Measurements from ENCODE around the gene VAV3.

VAV3 gene

GRCh38 chr1:107795441-107795840, 169.5 kb downstream of the VAV3 start:
- no peak overlapping the region for H3K4me3 ChIP-seq
- peaks cover 5 to 70% (median 26%) of the 10 kb centered on the region in 10 experiments for H3K4me1 ChIP-seq
- peak overlapping the region in 5 of 11 experiments; percentile 1 to 46 (median 7); a peak in 7 of 22 replicates for H3K4me2 ChIP-seq
- no peak overlapping the region for H3K9ac ChIP-seq
- TF ChIP-seq Cebpa-rat (IDR thresholded peaks at IDR 0.05) = no peak
- H4K20me1 ChIP-seq = no peaks in the 10 kb centered on the region
- peaks cover 4 to 48% (median 34%) of the 10 kb centered on the region in 11 experiments; a peak in 20 of 22 replicates for H3K9me3 ChIP-seq (replicated peaks in 1 of 11)
- peaks cover 0 to 29% (median 6%) of the 10 kb centered on the region in 11 experiments; a peak in 6 of 22 replicates for H3K36me3 ChIP-seq
- no peak overlapping the region for H3K27ac ChIP-seq
- no peaks in the 10 kb centered on the region for H3K27me3 ChIP-seq

GRCh38 chr1:107794571-107794970, 170.4 kb downstream of the VAV3 start:
- no peak overlapping the region for H3K9ac ChIP-seq
- no peaks in the 10 kb centered on the region for H4K20me1 ChIP-seq
- peak overlapping the region in 1 of 11 experiments; percentile 23; a peak in 2 of 22 replicates for H3K4me2 ChIP-seq
- H3K27me3 ChIP-seq = no peaks in the 10 kb centered on the region
- peaks cover 0 to 22% (median 6%) of the 10 kb centered on the region in 11 experiments; a peak in 5 of 22 replicates for H3K36me3 ChIP-seq
- H3K4me3 ChIP-seq = no peak overlapping the region
- H3K9me3 ChIP-seq (replicated peaks in 1 of 11) = peaks cover 0 to 39% (median 26%) of the 10 kb centered on the region in 11 experiments; a peak in 14 of 22 replicates
- H3K27ac ChIP-seq = 0 out of 22 replicates have a peak overlapping the region, but pooled peaks of 1 of the 11 experiments have one; percentile 5
- peaks cover 14 to 78% (median 34%) of the 10 kb centered on the region in 10 experiments for H3K4me1 ChIP-seq
- TF ChIP-seq Cebpa-rat (IDR thresholded peaks at IDR 0.05) = no peak

GRCh38 chr1:107793896-107794453, 171.0 kb downstream of the VAV3 start:
- peaks cover 0 to 21% (median 6%) of the 10 kb centered on the region in 11 experiments; a peak in 5 of 22 replicates for H3K36me3 ChIP-seq
- TF ChIP-seq Cebpa-rat (IDR thresholded peaks at IDR 0.05) = no peak
- no peaks in the 10 kb centered on the region for H3K27me3 ChIP-seq
- H3K9ac ChIP-seq = no peak overlapping the region
- no peak overlapping the region for H3K4me3 ChIP-seq
- H3K9me3 ChIP-seq (replicated peaks in 1 of 11) = peaks cover 0 to 35% (median 21%) of the 10 kb centered on the region in 11 experiments; a peak in 11 of 22 replicates
- peak overlapping the region in 3 of 11 experiments; percentile 1 to 15 (median 15); a peak in 1 of 22 replicates for H3K4me2 ChIP-seq
- peaks cover 19 to 84% (median 40%) of the 10 kb centered on the region in 10 experiments for H3K4me1 ChIP-seq
- H3K27ac ChIP-seq = no peak overlapping the region
- no peaks in the 10 kb centered on the region; a peak in 1 of 22 replicates for H4K20me1 ChIP-seq

GRCh38 chr1:107791348-107791747, 173.6 kb downstream of the VAV3 start:
- H3K27ac ChIP-seq = no peak overlapping the region

GRCh38 chr1:107789817-107790524, 175.0 kb downstream of the VAV3 start:
- H3K4me3 ChIP-seq = no peak overlapping the region
- no peaks in the 10 kb centered on the region for H3K27me3 ChIP-seq
- H3K9me3 ChIP-seq (replicated peaks in 1 of 11) = peaks cover 0 to 5% (median 0%) of the 10 kb centered on the region in 11 experiments; a peak in 3 of 22 replicates
- no peaks in the 10 kb centered on the region; a peak in 1 of 22 replicates for H4K20me1 ChIP-seq
- TF ChIP-seq Cebpa-rat (IDR thresholded peaks at IDR 0.05) = no peak
- H3K36me3 ChIP-seq = peaks cover 0 to 7% (median 0%) of the 10 kb centered on the region in 11 experiments; a peak in 4 of 22 replicates
- peak overlapping the region; percentile 23 to 79 (median 65); a peak in 20 of 22 replicates for H3K4me2 ChIP-seq
- H3K9ac ChIP-seq = no peak overlapping the region
- H3K27ac ChIP-seq = peak overlapping the region in 3 of 11 experiments; percentile 15 to 34 (median 27); a peak in 1 of 22 replicates
- H3K4me1 ChIP-seq = peaks cover 58 to 99% (median 72%) of the 10 kb centered on the region in 10 experiments

More at GRCh38 chr1:107791348-107791747, 173.6 kb downstream of the VAV3 start:
- Histone ChIP-seq H3K4me3 (no peak overlapping the region), H4K20me1 (no peaks in the 10 kb centered on the region; a peak in 1 of 22 replicates), H3K9me3 (replicated peaks in 1 of 11) (peaks cover 0 to 13% (median 4%) of the 10 kb centered on the region in 11 experiments; a peak in 6 of 22 replicates), H3K4me2 (no peak overlapping the region), H3K4me1 (peaks cover 45 to 99% (median 67%) of the 10 kb centered on the region in 10 experiments), H3K27me3 (no peaks in the 10 kb centered on the region), H3K9ac (no peak overlapping the region), H3K36me3 (peaks cover 0 to 15% (median 0%) of the 10 kb centered on the region in 11 experiments; a peak in 4 of 22 replicates)
- no peak for TF ChIP-seq Cebpa-rat (IDR thresholded peaks at IDR 0.05)

GRCh38 chr1:107788206-107789202, 176.5 kb downstream of the VAV3 start:
- peak overlapping the region; percentile 52 to 79 (median 68) for H3K4me2 ChIP-seq
- H3K36me3 ChIP-seq = peaks cover 0 to 4% (median 0%) of the 10 kb centered on the region in 11 experiments; a peak in 1 of 22 replicates
- H4K20me1 ChIP-seq = no peaks in the 10 kb centered on the region; a peak in 1 of 22 replicates
- no peaks in the 10 kb centered on the region for H3K27me3 ChIP-seq
- TF ChIP-seq Cebpa-rat (IDR thresholded peaks at IDR 0.05) = no peak
- H3K9ac ChIP-seq = peak overlapping the region in 3 of 11 experiments; percentile 16 to 24 (median 22); a peak in 4 of 22 replicates
- H3K27ac ChIP-seq = peak overlapping the region in 9 of 11 experiments; percentile 4 to 50 (median 23); a peak in 10 of 22 replicates
- H3K4me3 ChIP-seq = no peak overlapping the region
- H3K9me3 ChIP-seq (replicated peaks in 1 of 11) = no peaks in the 10 kb centered on the region
- H3K4me1 ChIP-seq = peaks cover 60 to 97% (median 71%) of the 10 kb centered on the region in 10 experiments

- Histone ChIP-seq H3K4me1 (peaks cover 67 to 98% (median 74%) of the 10 kb centered on the region in 10 experiments), H3K27ac (peak overlapping the region in 4 of 11 experiments; percentile 2 to 35 (median 28); a peak in 5 of 22 replicates), H3K4me3 (no peak overlapping the region), H3K27me3 (no peaks in the 10 kb centered on the region), H3K4me2 (peak overlapping the region; percentile 57 to 79 (median 70)), H3K9me3 (replicated peaks in 1 of 11) (no peaks in the 10 kb centered on the region), H3K36me3 (peaks cover 0 to 4% (median 0%) of the 10 kb centered on the region in 11 experiments; a peak in 1 of 22 replicates), H4K20me1 (no peaks in the 10 kb centered on the region; a peak in 1 of 22 replicates), H3K9ac (peak overlapping the region in 1 of 11 experiments; percentile 38; a peak in 1 of 22 replicates)
- TF ChIP-seq Cebpa-rat (IDR thresholded peaks at IDR 0.05) = no peak
Observed at GRCh38 chr1:107787299-107787698, 177.7 kb downstream of the VAV3 start.

All from BLaER1 treated with 17β-estradiol and CSF1 and Interleukin-3, amounts not matched to agents 10 nM and 100 nM (cell line).